ENCODE measurements around the gene LANCL2.
"Not testable (repeated sequence)": the region's sequence is repeated elsewhere in the genome, so short reads cannot be mapped to it uniquely, and the experiment has no call there.

LANCL2 gene

GRCh38 chr7:55409482-55410225 is 44.5 kb downstream of the LANCL2 start:
- DNase-seq, result no peak

GRCh38 chr7:55410667-55411239 is 45.6 kb downstream of the LANCL2 start:
- DNase-seq, result no peak

- no peak for DNase-seq
Measured at GRCh38 chr7:55411844-55412243, 46.7 kb downstream of the LANCL2 start.

- DNase-seq, result no peak
Measured at GRCh38 chr7:55413442-55413841, 48.3 kb downstream of the LANCL2 start.

GRCh38 chr7:55415173-55415778 is 50.1 kb downstream of the LANCL2 start:
- peak; percentile 39 for DNase-seq

- DNase-seq, result not testable (repeated sequence)
Measured at GRCh38 chr7:55417456-55417855, 52.3 kb downstream of the LANCL2 start.

- no peak for DNase-seq
Measured at GRCh38 chr7:55420530-55420929, 55.4 kb downstream of the LANCL2 start.

- no peak for DNase-seq
Measured at GRCh38 chr7:55423277-55423711, 58.2 kb downstream of the LANCL2 start.

GRCh38 chr7:55423891-55424290 is 58.8 kb downstream of the LANCL2 start:
- DNase-seq, result no peak

- DNase-seq, result no peak
Measured at GRCh38 chr7:55425141-55425752, 60.1 kb downstream of the LANCL2 start.

GRCh38 chr7:55426676-55427075 is 61.5 kb downstream of the LANCL2 start:
- DNase-seq, result no peak

GRCh38 chr7:55427342-55427741 is 62.2 kb downstream of the LANCL2 start:
- DNase-seq, result no peak

GRCh38 chr7:55427800-55428199 is 62.7 kb downstream of the LANCL2 start:
- DNase-seq, result no peak

- no peak for DNase-seq
Measured at GRCh38 chr7:55429835-55430499, 64.8 kb downstream of the LANCL2 start.

- no peak for DNase-seq
Measured at GRCh38 chr7:55431898-55432297, 66.8 kb downstream of the LANCL2 start.

- DNase-seq, result no peak
Measured at GRCh38 chr7:55432506-55432905, 67.4 kb downstream of the LANCL2 start.

- DNase-seq, result no peak
Measured at GRCh38 chr7:55432939-55433784, 68.0 kb downstream of the LANCL2 start.

GRCh38 chr7:55435466-55435865 is 70.3 kb downstream of the LANCL2 start:
- no peak for DNase-seq

GRCh38 chr7:55436457-55436856 is 71.3 kb downstream of the LANCL2 start:
- DNase-seq, result no peak

GRCh38 chr7:55437375-55437774 is 72.2 kb downstream of the LANCL2 start:
- no peak for DNase-seq

GRCh38 chr7:55438085-55438756 is 73.1 kb downstream of the LANCL2 start:
- no peak for DNase-seq
